Fibroblast of skin of right biceps (primary cell): ENCODE data around the gene HMGN2.
A peak's percentile ranks its signal among the peaks of the same experiment; 100 is the strongest.

Experiments
- DNase-seq: peaks from one replicate; pipeline ENCODE4 v3.0.0-alpha.2; 2013

HMGN2 gene

GRCh38 chr1:26472320-26472900 lies at the start of gene HMGN2:
Gene HMGN2 (plus strand): TSS chr1:26472440. CDS start chr1:26472613, 173 bp downstream.
- peak; percentile 94 for DNase-seq

GRCh38 chr1:26429721-26430120 lies 42.5 kb upstream of the HMGN2 start:
- no peak for DNase-seq

DNA sequence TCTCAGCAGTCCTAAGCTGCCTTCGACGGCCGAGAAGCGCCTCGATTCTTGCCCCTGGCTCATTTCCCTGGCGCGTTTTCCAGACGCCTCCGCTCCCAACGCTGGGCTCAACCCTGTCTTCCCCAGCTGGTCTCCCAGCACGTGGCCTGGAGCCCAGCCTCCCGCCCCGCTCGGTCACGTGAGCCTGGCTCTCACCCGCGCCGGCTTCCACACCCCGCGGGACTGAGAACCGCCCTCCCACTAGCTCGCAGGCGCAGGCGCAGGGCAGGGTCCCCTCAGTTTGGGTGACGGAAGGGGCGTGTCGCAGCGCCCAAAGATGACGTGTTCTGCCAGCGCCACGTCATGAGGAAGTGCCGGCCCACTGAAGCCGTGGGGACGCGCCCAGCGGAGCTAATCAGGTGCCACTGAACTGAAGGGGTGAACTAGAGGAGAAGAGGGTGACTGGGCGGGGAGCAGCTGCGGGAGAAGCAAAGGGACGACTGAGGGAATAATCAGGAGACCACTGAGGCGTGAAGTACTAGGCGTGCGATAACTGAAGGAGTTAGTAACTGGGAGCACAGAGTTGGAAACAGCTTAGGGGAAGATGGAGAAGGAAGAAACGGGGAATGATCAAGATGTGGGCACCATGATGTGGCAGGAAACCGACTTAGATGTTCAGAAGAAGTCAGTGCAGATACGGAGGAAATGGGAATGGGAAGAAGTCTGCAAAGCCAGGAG lies 40.1 kb upstream of the HMGN2 start, which contains the start of gene DHDDS:
DHDDS (plus strand) TSS at position 343 of the 717 bp plus-strand sequence. CDS start 625 bp downstream, outside the sequence.
- DNase-seq: peak; percentile 98

- no peak for DNase-seq
Observed at GRCh38 chr1:26432793-26433192, 39.4 kb upstream of the HMGN2 start.

DNA sequence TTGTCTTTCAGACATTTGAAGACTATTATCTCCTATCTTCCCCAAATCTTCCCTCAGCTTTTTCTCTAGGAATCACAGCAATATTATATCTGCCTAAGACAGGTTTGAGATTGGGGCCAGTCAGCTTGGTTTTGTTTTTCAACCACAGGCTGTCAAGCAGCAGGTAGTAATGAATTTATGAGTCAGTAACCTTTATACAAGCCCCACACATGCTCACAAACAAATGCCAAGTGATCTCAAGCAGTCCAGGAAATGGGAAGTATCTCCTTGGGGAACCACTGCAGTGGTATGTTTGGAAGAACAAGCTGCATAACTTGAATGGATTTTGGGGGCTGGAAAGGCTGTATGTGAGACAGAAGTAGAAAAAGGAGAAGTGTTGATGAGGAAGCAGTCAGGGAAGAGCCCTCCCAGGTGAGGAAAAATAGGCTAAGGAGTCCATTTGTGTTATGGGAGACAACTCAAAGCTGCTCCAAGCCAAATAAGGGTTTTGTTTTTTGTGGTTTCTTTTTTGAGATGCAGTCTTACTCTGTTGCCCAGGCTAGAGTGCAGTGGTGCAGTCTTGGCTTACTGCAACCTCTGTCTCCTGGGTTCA lies 38.0 kb upstream of the HMGN2 start:
- no peak for DNase-seq

- DNase-seq: no peak
Observed at GRCh38 chr1:26438041-26438440, 34.2 kb upstream of the HMGN2 start.

- DNase-seq: no peak
Observed at GRCh38 chr1:26440259-26440658, 32.0 kb upstream of the HMGN2 start.

- no peak for DNase-seq
Observed at GRCh38 chr1:26449868-26450267, 22.4 kb upstream of the HMGN2 start.

DNA sequence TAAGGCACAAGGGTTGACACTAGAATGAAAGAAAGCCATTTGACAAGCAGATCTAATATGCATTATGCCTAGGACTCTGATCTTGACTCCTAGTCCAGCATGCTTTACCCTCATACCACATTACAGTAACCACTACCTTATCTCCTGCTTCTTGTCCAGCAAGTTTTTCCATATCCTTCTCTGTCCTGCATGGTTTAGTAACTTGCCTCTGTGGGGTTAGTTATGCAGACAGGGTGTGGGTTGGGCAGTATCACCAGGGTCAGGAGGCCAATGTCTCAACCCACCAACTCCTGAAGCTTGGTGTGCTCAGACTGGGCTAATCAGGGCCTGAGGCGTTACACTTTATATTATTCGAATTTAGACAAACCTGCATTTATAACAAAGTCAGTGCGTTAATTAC lies 21.3 kb upstream of the HMGN2 start:
- DNase-seq: no peak

- no peak for DNase-seq
Observed at GRCh38 chr1:26452459-26453183, 19.6 kb upstream of the HMGN2 start.

GRCh38 chr1:26459148-26459547 lies 13.1 kb upstream of the HMGN2 start:
- DNase-seq: no peak

GRCh38 chr1:26459573-26460031 lies 12.6 kb upstream of the HMGN2 start:
- DNase-seq: no peak

DNA sequence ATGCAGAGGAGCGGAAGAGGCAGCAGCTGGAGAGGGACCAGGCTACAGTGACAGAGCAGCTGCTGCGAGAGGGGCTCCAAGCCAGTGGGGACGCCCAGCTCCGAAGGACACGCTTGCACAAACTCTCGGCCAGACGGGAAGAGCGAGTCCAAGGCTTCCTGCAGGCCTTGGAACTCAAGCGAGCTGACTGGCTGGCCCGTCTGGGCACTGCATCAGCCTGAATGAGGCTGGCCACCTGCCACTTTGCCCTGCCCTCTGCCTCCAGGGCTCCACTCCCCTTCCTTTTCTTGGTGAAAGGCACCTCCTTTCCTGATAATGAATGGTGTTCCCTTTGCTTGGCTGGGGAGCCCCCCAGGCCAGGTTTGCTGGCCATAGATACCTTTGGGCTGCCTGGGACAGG lies 3.3 kb upstream of the HMGN2 start:
- no peak for DNase-seq

- no peak for DNase-seq
Observed at GRCh38 chr1:26469558-26469957, 2.7 kb upstream of the HMGN2 start.

- DNase-seq: no peak
Observed at GRCh38 chr1:26470878-26471497, 1.3 kb upstream of the HMGN2 start.

- peak; percentile 84 for DNase-seq
Observed at GRCh38 chr1:26471498-26472319, 531 bp upstream of the HMGN2 start.

- peak; percentile 93 for DNase-seq
Observed at GRCh38 chr1:26472901-26473845, 933 bp downstream of the HMGN2 start.

DNA sequence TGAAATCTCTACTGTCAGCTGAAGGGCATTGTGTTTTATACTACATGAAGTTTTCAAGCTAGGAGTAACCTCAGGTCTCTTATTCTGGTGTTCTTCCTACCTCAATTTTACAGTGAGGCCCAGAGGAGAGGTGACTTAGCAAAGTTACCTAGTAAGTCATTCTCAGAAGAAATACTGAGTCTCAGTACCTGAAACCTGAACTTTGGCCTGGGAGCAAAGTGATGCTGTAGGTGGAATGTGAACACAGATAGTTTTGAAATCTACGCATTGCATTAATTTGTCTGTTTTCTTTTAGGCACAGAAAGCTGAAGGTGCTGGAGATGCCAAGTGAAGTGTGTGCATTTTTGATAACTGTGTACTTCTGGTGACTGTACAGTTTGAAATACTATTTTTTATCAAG lies 2.6 kb downstream of the HMGN2 start:
- no peak for DNase-seq

- no peak for DNase-seq
Observed at GRCh38 chr1:26475989-26476388, 3.7 kb downstream of the HMGN2 start.

DNA sequence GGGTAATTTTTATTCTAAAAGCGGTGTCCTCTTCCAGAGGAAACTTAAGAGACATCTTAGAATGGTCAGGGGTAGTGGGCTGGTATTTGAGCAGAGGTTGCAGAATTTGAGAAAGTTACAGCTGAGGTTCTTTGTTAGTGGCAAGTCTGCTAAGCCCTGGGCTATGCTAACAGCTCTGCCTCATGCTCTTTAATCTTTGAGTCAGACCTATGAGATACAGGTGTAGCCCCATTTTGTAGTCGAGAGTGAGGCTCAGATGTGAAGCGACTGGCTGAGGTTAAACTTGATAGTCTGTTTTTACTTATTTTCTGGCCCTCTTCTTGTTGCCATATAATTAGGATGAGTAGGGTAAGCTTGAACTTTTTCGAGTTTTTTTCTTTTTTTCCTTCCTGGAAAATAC lies 4.7 kb downstream of the HMGN2 start:
- no peak for DNase-seq
